WTC11 (cell line): Measurements from ENCODE around the gene SCN8A. TPM values are rescaled to one million over a fixed set of nuclear protein-coding genes. Genes with fewer than 3 reads are reported as not detected.

Source experiments
- ATAC-seq: fragments of 200-7000 bp; cut with Tn5 transposase; 2 replicates; pipeline ENCODE4 v1.10.0; 2021; ENCODE audit warnings: mild to moderate bottlenecking, moderate library complexity
- CTCF ChIA-PET: fragments of 300-600 bp; sonication (Branson Sonifier 250); formaldehyde crosslinking; loops from one replicate; lab custom pipeline; 2021; ENCODE audit warnings: antibody characterized with exemption; lab: Charles Lee
- POLR2A ChIA-PET: fragments of 350-600 bp; sonication (Branson Sonifier 250); formaldehyde crosslinking; loops from one replicate; lab custom pipeline; 2021; ENCODE audit warnings: antibody characterized with exemption; lab: Charles Lee
- DNase-seq: peaks from one replicate; pipeline ENCODE4 v3.0.0; 2021; ENCODE audit warnings: low spot score
- H3K27ac Mint-ChIP-seq: 2 replicates; pipeline ENCODE4 v1.8.0; 2021; ENCODE audit warnings: mixed read lengths
- H3K27me3 Mint-ChIP-seq: 2 replicates; pipeline ENCODE4 v1.8.0; 2021; ENCODE audit warnings: low read depth, mild to moderate bottlenecking, moderate library complexity, mixed read lengths
- H3K36me3 Mint-ChIP-seq: 2 replicates; pipeline ENCODE4 v1.8.0; 2021; ENCODE audit warnings: mixed read lengths
- H3K4me1 Mint-ChIP-seq: 2 replicates; pipeline ENCODE4 v1.8.0; 2022; ENCODE audit warnings: mixed read lengths
- H3K4me3 Mint-ChIP-seq: 2 replicates; pipeline ENCODE4 v1.8.0; 2021; ENCODE audit warnings: mild to moderate bottlenecking, moderate library complexity, mixed read lengths
- H3K9me3 Mint-ChIP-seq: 2 replicates; pipeline ENCODE4 v1.8.0; 2021; ENCODE audit warnings: mixed read lengths
- ATF1 ChIP-seq: sonication (generic); formaldehyde crosslinking; IDR thresholded peaks from 2 replicates; pipeline ENCODE4 v1.8.1; 2023; ENCODE audit warnings: mild to moderate bottlenecking, moderate library complexity, missing genetic modification reagents
- ATF6 ChIP-seq: sonication (generic); formaldehyde crosslinking; IDR thresholded peaks from 2 replicates; pipeline ENCODE4 v1.8.1; 2023; ENCODE audit warnings: mild to moderate bottlenecking, missing genetic modification reagents
- CREB1 ChIP-seq: sonication (generic); formaldehyde crosslinking; IDR thresholded peaks from 2 replicates; pipeline ENCODE4 v1.8.0; 2023; ENCODE audit warnings: mild to moderate bottlenecking, missing genetic modification reagents
- EMX1 ChIP-seq: fragments of 250-450 bp; sonication (Bioruptor Pico); IDR thresholded peaks from 2 replicates; pipeline ENCODE4 v1.8.0; 2021; ENCODE audit warnings: mild to moderate bottlenecking
- ERG ChIP-seq: fragments of 250-450 bp; sonication (Bioruptor Pico); IDR thresholded peaks from 2 replicates; pipeline ENCODE4 v1.8.0; 2021; ENCODE audit warnings: mild to moderate bottlenecking
- FOXJ3 ChIP-seq: sonication (generic); formaldehyde crosslinking; IDR thresholded peaks from 2 replicates; pipeline ENCODE4 v1.9.0; 2021; ENCODE audit warnings: missing genetic modification reagents, mild to moderate bottlenecking, borderline replicate concordance
- HMGA2 ChIP-seq: fragments of 250-450 bp; sonication (Bioruptor Pico); IDR thresholded peaks from 2 replicates; pipeline ENCODE4 v1.4.0; 2021; ENCODE audit warnings: mild to moderate bottlenecking, moderate library complexity
- MYBL2 ChIP-seq: sonication (generic); formaldehyde crosslinking; IDR thresholded peaks from 2 replicates; pipeline ENCODE4 v1.8.1; 2023; ENCODE audit warnings: mild to moderate bottlenecking, moderate library complexity, missing genetic modification reagents
- SMAD3 ChIP-seq: sonication (generic); formaldehyde crosslinking; IDR thresholded peaks from 2 replicates; pipeline ENCODE4 v1.8.0; 2022; ENCODE audit warnings: missing genetic modification reagents, mild to moderate bottlenecking, borderline replicate concordance
- TP53 ChIP-seq: sonication (generic); formaldehyde crosslinking; IDR thresholded peaks from 2 replicates; pipeline ENCODE4 v1.8.1; 2023; ENCODE audit warnings: mild to moderate bottlenecking, missing genetic modification reagents
- ZNF281 ChIP-seq: sonication (generic); formaldehyde crosslinking; IDR thresholded peaks from 2 replicates; pipeline ENCODE4 v1.8.0; 2023; ENCODE audit warnings: mild to moderate bottlenecking, missing genetic modification reagents
- ZNF317 ChIP-seq: sonication (generic); formaldehyde crosslinking; IDR thresholded peaks from 2 replicates; pipeline ENCODE4 v1.8.1; 2023; ENCODE audit warnings: low read depth, mild to moderate bottlenecking, moderate library complexity, missing genetic modification reagents, borderline replicate concordance
- ZNF396 ChIP-seq: fragments of 250-450 bp; sonication (Bioruptor Pico); IDR thresholded peaks from 2 replicates; pipeline ENCODE4 v1.8.0; 2021; ENCODE audit warnings: mild to moderate bottlenecking, moderate library complexity, borderline replicate concordance
- ZNF532 ChIP-seq: fragments of 250-450 bp; sonication (Bioruptor Pico); IDR thresholded peaks from 2 replicates; pipeline ENCODE4 v1.9.0; 2021; ENCODE audit warnings: mild to moderate bottlenecking, borderline replicate concordance
- total RNA-seq: library from RNA; stranded (reverse); gene quantifications from 3 replicates; pipeline ENCODE4 v1.2.3, GENCODE V29; 2021

Gene SCN8A
- total RNA-seq, 1 experiment from 2014 or later, result 14.4 TPM

- no peak for ATAC-seq
- no peak for DNase-seq
- no peaks in the 10 kb centered on the region for H3K4me1 Mint-ChIP-seq
- ChIA-PET CTCF (interaction anchor here (0.7 kb wide), 1 partner anchor 127 kb away, joined by 3 read pairs; no protein-coding TSS in a partner anchor), POLR2A (no interaction called here)
- H3K27me3 Mint-ChIP-seq, result peaks cover 4% of the 10 kb centered on the region; the same call in 1 of the 2 replicates
- peaks cover 13% of the 10 kb centered on the region for H3K9me3 Mint-ChIP-seq
- no peak overlapping the region for H3K27ac Mint-ChIP-seq
- H3K4me3 Mint-ChIP-seq, result no peak overlapping the region
- H3K36me3 Mint-ChIP-seq, result peaks cover 11% of the 10 kb centered on the region
- TF ChIP-seq ERG (CRISPR knock-in tag) (no peak), MYBL2 (CRISPR knock-in tag) (no peak)
Measured at GRCh38 chr12:51744957-51745356, 153.9 kb downstream of the SCN8A start.

GRCh38 chr12:51746416-51746815, 155.4 kb downstream of the SCN8A start:
- H3K36me3 Mint-ChIP-seq, result peaks cover 6% of the 10 kb centered on the region
- ATAC-seq (no peak), DNase-seq (no peak)
- ChIA-PET POLR2A (no interaction called here), CTCF (no interaction called here)
- no peaks in the 10 kb centered on the region for H3K4me1 Mint-ChIP-seq
- H3K4me3 Mint-ChIP-seq, result no peak overlapping the region
- TF ChIP-seq ATF6 (CRISPR knock-in tag) (no peak), EMX1 (CRISPR knock-in tag) (no peak), HMGA2 (CRISPR knock-in tag) (no peak), ZNF281 (no peak), TP53 (CRISPR knock-in tag) (no peak), CREB1 (CRISPR knock-in tag) (no peak), ZNF532 (no peak)
- TF ChIP-seq, all 79 proteins: peak for 0
- Mint-ChIP-seq H3K27ac (no peak overlapping the region), H3K9me3 (peaks cover under 1% of the 10 kb centered on the region; the same call in 1 of the 2 replicates), H3K27me3 (peaks cover 4% of the 10 kb centered on the region; the same call in 1 of the 2 replicates)

DNA sequence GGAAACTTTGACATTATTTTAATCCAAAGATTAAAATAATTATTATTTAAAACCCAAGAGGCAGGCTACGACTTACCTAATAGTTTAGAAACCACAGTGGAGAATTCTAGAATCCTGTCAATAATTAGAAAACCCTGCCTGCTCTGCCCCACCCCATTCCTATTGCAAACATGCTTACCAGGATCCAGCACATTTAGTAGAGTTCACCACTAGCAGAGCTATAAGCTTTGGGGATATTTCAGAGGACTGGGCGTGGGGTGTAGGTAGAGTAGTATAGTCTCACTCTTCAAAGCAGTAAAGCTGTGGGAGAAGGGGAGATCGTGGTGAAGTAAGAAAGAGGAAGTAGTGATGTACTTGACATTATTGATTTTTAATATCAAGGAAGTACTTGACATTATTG, 157.2 kb downstream of the SCN8A start:
- Mint-ChIP-seq H3K27ac (no peak overlapping the region), H3K4me3 (no peak overlapping the region), H3K9me3 (no peaks in the 10 kb centered on the region), H3K4me1 (no peaks in the 10 kb centered on the region), H3K27me3 (peaks cover 2% of the 10 kb centered on the region; the same call in 1 of the 2 replicates), H3K36me3 (peaks cover 11% of the 10 kb centered on the region)
- ATAC-seq (no peak), DNase-seq (no peak)
- POLR2A ChIA-PET, result no interaction called here
- CTCF ChIA-PET, result interaction anchor here (0.6 kb wide), 1 partner anchor 1741 kb away, joined by 3 read pairs; no protein-coding TSS in a partner anchor
- TF ChIP-seq SMAD3 (CRISPR knock-in tag), result no peak
- TF ChIP-seq ZNF532, result no peak
- no peak for TF ChIP-seq FOXJ3 (CRISPR knock-in tag)
- no peak for TF ChIP-seq ATF1 (CRISPR knock-in tag)
- TF ChIP-seq ZNF396 (CRISPR knock-in tag), result no peak
- TF ChIP-seq ZNF317 (CRISPR knock-in tag), result no peak
